Measurements from ENCODE around the gene CFAP251. TPM values are rescaled to one million over a fixed set of nuclear protein-coding genes. Genes with fewer than 3 reads are reported as not detected.

Gene CFAP251
- total and polyA plus RNA-seq, 10 of the 15 experiments (the other 5 are each of a cell fraction or from before 2014, with no cell fraction given): 0.10 to 0.97 (median 0.64) TPM

DNA sequence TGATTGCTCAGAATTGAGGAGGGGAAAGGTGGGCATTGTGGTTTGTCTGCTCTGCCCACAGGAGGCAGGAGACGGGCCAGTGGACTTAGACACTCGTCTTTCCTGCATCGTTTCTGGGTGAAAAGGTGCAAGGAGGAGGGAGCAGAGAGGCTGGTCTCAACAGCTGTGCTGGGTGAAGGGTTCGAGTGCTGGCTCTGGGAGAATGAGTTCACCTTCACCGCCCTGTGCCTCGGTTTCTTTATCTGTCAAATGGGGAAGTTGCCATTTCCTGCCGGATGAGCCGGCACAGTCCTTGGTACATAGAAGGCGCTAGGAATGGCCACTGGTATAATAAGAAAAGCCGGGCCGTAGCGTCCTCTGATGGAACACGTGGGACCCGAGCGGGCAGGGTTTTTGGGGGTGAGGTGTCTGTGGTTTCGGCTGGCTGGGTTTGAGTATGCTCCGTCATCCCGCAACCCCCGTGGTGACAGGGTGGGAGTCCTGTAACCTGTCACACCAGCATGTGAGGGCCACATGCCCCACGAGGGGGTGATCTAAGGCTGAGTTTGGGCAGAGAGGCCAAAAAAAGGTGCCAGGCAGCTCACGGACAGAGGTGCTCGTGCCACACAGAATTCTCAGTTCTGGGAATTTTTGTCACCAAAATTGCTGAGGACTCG lies 110.6 kb downstream of the CFAP251 start (continued):
- no peak for TF ChIP-seq CBX3 (IDR thresholded peaks at IDR 0.05; ENCODE audit: borderline replicate concordance, low read depth)
- no peak for TF ChIP-seq ZNF622 (IDR thresholded peaks at IDR 0.05)
- no peak for TF ChIP-seq SMAD1 (IDR thresholded peaks at IDR 0.05; ENCODE audit: low read depth, partially characterized antibody)
- no peak for TF ChIP-seq EGR1 (IDR thresholded peaks at IDR 0.05; ENCODE audit: borderline replicate concordance in 1 of 2, low read depth in 2 of 2, low read length in 2 of 2)
- no peak for TF ChIP-seq TBL1XR1 (IDR thresholded peaks at IDR 0.05; ENCODE audit: low read depth, low read length)
- TF ChIP-seq BMI1 (IDR thresholded peaks at IDR 0.05; ENCODE audit: borderline replicate concordance): no peak
- TF ChIP-seq, protein P1, sequence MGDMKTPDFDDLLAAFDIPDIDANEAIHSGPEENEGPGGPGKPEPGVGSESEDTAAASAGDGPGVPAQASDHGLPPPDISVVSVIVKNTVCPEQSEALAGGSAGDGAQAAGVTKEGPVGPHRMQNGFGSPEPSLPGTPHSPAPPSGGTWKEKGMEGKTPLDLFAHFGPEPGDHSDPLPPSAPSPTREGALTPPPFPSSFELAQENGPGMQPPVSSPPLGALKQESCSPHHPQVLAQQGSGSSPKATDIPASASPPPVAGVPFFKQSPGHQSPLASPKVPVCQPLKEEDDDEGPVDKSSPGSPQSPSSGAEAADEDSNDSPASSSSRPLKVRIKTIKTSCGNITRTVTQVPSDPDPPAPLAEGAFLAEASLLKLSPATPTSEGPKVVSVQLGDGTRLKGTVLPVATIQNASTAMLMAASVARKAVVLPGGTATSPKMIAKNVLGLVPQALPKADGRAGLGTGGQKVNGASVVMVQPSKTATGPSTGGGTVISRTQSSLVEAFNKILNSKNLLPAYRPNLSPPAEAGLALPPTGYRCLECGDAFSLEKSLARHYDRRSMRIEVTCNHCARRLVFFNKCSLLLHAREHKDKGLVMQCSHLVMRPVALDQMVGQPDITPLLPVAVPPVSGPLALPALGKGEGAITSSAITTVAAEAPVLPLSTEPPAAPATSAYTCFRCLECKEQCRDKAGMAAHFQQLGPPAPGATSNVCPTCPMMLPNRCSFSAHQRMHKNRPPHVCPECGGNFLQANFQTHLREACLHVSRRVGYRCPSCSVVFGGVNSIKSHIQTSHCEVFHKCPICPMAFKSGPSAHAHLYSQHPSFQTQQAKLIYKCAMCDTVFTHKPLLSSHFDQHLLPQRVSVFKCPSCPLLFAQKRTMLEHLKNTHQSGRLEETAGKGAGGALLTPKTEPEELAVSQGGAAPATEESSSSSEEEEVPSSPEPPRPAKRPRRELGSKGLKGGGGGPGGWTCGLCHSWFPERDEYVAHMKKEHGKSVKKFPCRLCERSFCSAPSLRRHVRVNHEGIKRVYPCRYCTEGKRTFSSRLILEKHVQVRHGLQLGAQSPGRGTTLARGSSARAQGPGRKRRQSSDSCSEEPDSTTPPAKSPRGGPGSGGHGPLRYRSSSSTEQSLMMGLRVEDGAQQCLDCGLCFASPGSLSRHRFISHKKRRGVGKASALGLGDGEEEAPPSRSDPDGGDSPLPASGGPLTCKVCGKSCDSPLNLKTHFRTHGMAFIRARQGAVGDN (IDR thresholded peaks at IDR 0.05): peak; percentile 65; the same call in 1 of the 2 replicates
- TF ChIP-seq, protein P2, sequence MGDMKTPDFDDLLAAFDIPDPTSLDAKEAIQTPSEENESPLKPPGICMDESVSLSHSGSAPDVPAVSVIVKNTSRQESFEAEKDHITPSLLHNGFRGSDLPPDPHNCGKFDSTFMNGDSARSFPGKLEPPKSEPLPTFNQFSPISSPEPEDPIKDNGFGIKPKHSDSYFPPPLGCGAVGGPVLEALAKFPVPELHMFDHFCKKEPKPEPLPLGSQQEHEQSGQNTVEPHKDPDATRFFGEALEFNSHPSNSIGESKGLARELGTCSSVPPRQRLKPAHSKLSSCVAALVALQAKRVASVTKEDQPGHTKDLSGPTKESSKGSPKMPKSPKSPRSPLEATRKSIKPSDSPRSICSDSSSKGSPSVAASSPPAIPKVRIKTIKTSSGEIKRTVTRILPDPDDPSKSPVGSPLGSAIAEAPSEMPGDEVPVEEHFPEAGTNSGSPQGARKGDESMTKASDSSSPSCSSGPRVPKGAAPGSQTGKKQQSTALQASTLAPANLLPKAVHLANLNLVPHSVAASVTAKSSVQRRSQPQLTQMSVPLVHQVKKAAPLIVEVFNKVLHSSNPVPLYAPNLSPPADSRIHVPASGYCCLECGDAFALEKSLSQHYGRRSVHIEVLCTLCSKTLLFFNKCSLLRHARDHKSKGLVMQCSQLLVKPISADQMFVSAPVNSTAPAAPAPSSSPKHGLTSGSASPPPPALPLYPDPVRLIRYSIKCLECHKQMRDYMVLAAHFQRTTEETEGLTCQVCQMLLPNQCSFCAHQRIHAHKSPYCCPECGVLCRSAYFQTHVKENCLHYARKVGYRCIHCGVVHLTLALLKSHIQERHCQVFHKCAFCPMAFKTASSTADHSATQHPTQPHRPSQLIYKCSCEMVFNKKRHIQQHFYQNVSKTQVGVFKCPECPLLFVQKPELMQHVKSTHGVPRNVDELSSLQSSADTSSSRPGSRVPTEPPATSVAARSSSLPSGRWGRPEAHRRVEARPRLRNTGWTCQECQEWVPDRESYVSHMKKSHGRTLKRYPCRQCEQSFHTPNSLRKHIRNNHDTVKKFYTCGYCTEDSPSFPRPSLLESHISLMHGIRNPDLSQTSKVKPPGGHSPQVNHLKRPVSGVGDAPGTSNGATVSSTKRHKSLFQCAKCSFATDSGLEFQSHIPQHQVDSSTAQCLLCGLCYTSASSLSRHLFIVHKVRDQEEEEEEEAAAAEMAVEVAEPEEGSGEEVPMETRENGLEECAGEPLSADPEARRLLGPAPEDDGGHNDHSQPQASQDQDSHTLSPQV (IDR thresholded peaks at IDR 0.05): no peak
- peak; percentile 51; the same call in 1 of the 2 replicates for TF ChIP-seq MTA2 (IDR thresholded peaks at IDR 0.05; ENCODE audit: low read depth)
- no peak for TF ChIP-seq SREBF2 (IDR thresholded peaks at IDR 0.05; ENCODE audit: low read length)
- TF ChIP-seq PAX5 (IDR thresholded peaks at IDR 0.05; ENCODE audit: borderline replicate concordance, low read depth, low read length): peak; percentile 94
- no peak for TF ChIP-seq TCF3 (IDR thresholded peaks at IDR 0.05; ENCODE audit: borderline replicate concordance, insufficient read depth, low read depth, low read length)
- no peak for TF ChIP-seq BACH1 (IDR thresholded peaks at IDR 0.05; ENCODE audit: borderline replicate concordance)
- TF ChIP-seq POU2F2 (IDR thresholded peaks at IDR 0.05; ENCODE audit: borderline replicate concordance, low read depth, low read length): no peak
- TF ChIP-seq SUPT20H (IDR thresholded peaks at IDR 0.05; ENCODE audit: borderline replicate concordance, control insufficient read depth, low read depth, low read length): no peak
- TF ChIP-seq, protein P3, sequence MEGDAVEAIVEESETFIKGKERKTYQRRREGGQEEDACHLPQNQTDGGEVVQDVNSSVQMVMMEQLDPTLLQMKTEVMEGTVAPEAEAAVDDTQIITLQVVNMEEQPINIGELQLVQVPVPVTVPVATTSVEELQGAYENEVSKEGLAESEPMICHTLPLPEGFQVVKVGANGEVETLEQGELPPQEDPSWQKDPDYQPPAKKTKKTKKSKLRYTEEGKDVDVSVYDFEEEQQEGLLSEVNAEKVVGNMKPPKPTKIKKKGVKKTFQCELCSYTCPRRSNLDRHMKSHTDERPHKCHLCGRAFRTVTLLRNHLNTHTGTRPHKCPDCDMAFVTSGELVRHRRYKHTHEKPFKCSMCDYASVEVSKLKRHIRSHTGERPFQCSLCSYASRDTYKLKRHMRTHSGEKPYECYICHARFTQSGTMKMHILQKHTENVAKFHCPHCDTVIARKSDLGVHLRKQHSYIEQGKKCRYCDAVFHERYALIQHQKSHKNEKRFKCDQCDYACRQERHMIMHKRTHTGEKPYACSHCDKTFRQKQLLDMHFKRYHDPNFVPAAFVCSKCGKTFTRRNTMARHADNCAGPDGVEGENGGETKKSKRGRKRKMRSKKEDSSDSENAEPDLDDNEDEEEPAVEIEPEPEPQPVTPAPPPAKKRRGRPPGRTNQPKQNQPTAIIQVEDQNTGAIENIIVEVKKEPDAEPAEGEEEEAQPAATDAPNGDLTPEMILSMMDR (IDR thresholded peaks at IDR 0.05 in 2 of 3, conservative IDR thresholded peaks at IDR 0.05 in 1 of 3; ENCODE audit: control insufficient read depth in 2 of 3, extremely low read depth in 1 of 3, insufficient read depth in 1 of 3, low read depth in 3 of 3, low read length in 3 of 3): peak; percentile 27 to 38 (median 37); a peak in 4 of 6 replicates
- TF ChIP-seq SIN3A (IDR thresholded peaks at IDR 0.05; ENCODE audit: low read depth, low read length): no peak
- no peak for TF ChIP-seq ZZZ3 (IDR thresholded peaks at IDR 0.05; ENCODE audit: control insufficient read depth, insufficient read length, low read depth)

All from GM12878 (cell line).